NCI-H2227 treated with DMSO at 0.1 percent for 48 hours (cell line): ENCODE results near the gene PPP3CA.
"Not testable (repeated sequence)": the region's sequence is repeated elsewhere in the genome, so short reads cannot be mapped to it uniquely, and the experiment has no call there.

ENCODE experiments used
- DNase-seq: peaks from one replicate; lab custom pipeline; 2025; lab: John Stamatoyannopoulos, UW

Gene PPP3CA

DNA sequence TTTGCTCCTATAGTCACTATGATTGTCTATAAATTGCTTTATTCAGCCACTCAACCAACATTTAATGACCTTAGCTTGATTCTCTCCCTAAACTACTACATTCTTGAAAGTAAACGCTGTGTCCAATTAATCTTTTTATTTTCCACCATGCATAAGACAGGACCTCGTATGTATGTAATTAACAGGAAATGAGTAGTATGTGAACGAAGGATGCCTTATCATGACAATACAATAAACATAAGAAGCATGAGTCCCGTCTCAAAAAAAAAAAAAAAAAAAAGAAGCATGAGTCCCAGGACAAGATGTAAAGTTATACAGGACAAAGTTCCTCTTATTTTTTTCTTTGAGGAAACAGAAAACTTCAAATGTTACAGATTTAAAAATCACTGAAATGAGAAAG is 92.5 kb downstream of the PPP3CA start:
- DNase-seq = no peak

DNA sequence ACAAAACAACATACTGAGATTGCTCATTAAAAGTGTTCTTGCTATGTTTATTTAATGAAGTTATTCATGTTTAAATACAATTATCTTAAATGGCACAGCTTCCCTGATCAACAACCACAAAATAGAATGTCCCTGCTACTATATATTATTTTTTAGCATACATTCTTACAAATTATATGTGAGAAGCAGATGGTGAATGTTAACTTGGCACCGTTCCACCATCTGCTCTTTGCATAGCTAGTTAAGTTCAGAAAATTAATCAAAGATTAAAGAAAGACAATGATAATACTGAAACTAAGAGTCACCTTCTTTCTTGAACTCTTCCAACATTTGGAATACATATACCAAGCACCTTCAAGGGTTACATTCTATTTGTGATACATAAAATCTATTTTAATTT is 94.2 kb downstream of the PPP3CA start:
- no peak for DNase-seq

DNA sequence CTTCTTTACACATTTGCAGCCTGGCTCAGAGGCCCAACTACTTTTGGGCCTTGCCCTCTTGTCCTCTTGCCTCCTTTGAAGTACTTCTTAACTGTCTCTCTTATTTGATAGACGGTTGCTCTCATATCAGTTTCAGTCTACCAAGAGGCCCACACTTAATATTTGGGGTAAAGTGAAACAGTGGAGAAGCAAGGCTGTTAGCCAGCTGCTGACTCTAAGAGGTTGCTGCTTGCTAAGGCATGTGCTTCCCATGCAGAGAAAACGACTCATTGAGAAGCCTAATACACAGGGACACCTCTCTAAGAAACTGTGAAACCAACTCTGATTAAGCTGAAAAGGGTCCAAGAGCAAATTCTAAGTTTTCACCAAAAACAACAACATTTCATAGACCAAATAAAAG is 94.6 kb downstream of the PPP3CA start:
- DNase-seq = no peak

DNA sequence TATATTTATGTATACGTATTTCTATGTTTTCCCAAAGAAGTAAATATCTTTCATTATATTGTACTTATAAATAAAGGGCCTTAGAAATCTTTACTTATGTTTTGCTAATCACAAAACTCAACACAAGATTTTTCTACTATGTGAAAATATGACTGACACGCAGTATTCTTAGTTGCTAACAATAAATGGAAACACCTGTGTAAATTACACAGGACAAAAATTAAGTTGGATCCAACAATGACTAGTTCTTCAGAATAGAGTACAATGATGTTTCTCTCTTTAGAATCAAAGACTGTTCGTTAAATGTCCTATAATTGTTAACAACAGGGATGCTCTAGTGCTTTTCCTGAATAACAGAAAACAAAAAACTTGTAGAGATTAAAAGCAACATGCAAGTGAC is 96.1 kb downstream of the PPP3CA start:
- DNase-seq = no peak

DNA sequence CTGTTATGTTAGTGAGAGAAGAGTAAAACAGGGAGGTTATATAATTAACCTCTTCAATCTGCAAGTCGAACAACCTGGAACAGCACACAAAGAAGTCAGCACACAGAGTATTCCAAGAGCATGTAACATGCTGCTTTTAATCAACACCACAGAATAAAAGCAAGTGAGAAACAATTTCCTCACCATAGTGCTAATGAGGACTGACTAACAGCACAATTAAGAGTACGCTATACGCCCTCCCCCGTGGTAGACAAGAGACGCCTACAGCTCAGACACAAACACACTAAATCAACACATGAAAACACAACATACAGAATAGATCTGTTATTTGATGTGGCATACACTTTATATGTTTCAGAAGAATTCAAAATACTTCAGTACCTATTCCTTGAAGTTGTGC is 103.0 kb downstream of the PPP3CA start:
- DNase-seq = no peak

DNA sequence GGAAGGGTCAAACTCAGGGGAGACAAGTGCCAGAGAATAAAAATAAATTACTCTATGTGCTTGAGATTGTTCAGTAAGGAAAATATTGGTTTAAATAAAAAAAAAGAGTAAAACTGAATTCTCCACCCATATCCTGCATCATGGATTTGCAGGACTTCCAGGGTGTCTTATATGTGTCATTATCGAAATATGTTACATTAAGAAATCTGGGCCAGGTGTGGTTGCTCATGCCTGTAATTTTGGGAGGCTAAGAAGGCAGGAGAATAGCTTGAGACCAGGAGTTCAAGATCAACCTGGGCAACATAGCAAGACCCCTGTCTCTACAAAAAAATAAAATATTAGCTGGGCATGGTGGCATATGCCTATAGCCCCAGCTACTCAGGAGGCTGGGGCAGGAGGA is 104.9 kb downstream of the PPP3CA start:
- no peak for DNase-seq

DNA sequence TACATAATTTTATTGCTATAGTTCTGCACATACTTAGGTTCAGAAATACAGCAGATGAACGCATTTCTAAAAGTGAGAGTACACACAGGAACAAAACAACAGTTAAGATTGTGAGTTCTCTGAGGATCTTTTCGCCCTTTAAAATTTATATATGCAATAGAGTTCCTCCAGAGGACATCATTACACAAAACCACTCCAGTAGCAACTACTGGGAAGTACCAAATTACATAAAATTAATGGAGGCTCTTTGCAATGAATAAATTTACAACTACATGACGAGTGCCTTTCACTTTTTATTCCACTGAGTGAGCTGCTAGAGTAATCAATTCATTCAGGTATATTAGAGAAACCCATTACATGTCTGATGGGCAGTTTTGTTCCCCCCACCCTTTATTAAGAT is 107.2 kb downstream of the PPP3CA start:
- no peak for DNase-seq

DNA sequence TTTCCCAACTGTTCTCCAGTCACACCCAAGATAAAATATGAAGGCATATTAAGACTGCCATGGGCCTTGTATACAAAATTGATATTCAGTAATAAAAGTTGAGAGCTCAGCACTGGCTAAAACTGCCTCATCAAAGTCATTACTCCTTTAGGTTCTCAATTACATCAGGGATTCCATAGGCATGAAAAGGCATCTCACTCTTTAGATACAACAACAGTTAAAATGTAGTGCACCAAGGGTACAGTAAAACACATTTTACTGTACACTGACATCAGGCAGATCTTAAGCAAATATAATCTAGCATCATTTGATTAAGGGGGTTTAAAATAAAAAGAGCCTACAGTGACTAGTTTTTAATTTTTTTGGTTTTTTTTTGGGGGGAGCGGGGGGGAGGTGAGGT is 107.7 kb downstream of the PPP3CA start:
- DNase-seq = no peak

DNA sequence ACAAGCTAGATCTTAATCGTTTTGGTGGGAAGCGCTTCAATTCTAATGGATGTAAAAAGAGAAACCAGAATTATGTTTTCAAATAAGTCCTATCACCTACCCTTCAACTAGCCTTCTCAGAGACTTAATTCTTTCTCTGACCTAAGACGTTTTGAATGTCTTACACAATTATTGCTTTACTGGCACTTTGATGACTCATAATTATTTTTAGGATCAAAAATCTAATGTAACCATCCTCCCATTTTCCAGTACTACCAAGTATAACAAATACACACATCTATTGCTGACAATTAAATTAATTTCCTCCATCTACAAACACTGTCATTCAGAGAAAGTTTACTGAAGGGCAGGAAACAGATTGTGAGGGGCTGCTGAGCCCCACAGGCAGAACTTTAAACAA is 108.6 kb downstream of the PPP3CA start:
- DNase-seq = no peak

DNA sequence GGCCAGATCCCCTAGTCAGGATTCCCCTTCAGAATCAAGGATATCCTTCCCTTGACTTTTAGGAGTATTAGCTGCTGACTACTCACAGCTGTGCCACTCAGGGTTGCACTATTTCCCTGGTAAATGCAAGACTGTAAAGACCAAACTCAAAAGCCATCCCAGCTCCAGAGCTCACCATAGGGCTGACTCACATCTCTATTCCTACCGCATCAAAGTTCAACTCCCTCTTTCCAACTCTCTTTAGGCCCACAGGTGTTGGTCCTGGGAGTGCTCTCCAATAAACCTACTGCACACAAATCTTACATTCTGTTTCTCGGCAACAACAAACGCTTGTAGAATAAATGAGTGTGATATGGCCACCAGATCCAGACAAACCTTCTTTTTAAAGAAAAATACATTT is 109.6 kb downstream of the PPP3CA start:
- DNase-seq = no peak

DNA sequence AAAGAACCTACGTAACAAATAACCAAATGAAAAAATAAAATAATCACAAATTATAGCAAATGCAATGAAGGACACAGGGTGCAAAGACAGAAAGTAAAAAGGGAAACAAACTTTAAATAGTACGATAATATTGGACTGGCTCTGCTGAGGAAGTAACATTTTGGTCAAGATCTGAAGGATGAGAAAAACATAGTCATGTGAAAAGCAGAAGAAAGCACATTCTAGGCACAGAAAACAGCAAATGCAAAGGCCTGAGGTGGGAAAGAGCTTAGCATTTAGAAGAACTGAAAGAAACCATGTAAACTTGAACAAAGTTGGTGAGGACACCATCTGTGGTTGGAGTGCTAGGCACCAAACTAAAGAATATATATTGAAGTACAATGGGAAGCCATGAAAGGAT is 111.2 kb downstream of the PPP3CA start:
- no peak for DNase-seq

DNA sequence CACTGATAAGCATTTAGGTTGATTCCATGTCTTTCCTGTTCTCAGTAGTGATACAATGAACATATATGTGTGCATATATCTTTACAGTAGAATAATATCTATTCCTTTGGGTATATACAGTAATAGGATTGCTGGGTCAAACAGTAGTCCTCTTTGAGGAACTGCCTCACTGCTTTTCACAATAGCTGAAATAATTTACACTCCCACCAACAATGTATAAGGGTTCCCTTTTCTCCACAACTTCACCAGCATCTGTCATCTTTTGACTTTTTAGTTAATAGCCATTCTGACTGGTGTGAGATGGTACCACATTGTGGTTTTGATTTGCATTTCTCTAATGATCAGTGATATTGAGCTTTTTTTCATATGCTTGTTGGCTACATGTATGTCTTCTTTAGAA is 113.2 kb downstream of the PPP3CA start:
- DNase-seq = not testable (repeated sequence)

DNA sequence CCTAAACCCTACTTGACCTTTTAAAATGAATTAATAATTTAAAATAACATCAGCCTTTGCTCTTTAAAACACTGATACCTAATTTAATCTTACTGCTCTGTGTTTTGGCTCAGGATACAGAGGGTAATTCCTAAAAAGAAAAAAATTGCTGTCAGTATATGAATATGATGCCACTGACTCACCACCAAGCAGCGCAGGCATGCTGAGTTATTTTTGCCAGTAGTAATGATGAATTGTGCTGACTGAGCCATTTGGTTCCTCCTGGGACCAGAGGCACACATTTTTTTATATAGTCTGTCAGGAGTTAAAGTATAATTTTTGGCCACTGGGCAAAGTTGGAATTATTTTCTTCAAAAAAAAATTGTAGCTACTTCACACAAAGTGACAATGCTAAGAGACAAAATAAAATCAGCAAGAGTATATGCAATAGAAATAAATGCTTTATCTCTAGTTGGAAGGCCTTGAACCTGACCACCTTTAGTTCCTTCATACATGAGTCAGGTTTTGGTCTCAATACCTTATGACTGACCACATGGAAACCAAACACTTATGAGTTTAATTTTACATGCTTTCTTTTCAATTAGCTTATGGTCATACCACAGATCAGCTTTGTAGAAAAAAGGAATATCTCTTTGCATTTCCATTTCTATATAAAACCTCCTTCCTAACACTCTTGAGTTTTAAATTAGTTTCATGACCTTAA is 115.1 kb downstream of the PPP3CA start:
- DNase-seq = no peak

DNA sequence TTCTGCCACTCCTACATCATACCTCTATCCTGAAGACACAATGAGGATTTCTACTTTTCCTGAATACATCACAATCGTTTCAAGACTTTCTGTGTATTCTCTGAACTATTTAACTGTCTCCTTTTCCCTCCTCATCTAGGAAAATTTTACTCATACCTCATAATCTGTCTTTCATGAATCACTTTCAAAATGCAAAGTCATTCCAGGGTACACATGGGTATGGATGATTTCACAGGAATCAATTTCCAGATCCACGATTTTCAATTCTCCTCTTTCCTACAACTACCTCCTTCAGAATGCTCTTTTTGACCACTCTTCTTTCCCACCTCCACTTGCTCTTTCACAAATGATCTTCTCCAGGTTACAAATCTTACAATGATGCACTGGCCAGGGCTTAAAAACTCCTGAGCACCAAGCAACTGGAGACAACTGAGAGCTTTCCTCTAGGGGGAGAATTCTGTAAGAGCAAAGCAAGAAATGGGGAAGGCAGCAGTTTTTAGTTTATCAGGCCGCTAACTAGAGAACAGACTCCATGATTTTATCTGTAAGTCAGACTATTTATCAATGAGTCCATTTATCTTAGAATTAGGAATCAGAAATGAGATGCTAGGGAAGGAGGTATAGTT is 116.4 kb downstream of the PPP3CA start:
- no peak for DNase-seq

DNA sequence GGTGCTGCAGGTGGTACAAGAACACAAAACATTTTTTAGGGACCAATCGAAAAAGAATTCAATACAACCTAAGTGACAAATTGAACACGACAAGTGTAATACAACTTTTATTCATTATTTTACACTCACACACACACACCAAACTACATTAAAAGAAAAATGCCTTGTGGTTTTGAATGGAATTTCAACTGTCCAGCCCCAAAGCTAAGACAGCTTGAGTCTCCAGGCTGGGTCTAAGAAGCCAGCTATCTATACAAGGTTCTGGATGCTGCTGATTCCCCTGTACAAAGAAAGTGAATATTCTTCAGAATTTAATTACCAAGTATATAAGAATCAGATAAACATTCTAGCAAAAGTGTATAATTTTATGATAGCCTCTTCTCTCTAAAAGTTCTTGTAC is 118.2 kb downstream of the PPP3CA start:
- DNase-seq = no peak

DNA sequence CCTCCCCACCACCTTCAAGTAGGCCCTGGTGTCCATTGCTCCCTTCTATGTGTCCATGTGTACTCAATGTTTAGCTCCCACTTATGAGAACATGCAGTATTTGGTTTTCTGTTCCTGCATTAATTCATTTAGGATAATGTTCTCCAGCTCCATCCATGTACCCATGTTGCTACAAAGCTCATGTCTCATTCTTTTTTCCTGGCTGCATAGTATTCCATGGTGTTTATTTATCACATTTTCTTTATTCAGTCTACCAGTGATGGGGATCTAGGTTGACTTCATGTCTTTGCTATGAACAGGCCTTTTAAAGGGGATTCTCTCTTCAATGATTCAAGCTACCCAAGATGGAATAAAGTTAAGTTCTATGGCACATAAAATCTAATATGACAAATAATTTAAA is 119.6 kb downstream of the PPP3CA start:
- no peak for DNase-seq

DNA sequence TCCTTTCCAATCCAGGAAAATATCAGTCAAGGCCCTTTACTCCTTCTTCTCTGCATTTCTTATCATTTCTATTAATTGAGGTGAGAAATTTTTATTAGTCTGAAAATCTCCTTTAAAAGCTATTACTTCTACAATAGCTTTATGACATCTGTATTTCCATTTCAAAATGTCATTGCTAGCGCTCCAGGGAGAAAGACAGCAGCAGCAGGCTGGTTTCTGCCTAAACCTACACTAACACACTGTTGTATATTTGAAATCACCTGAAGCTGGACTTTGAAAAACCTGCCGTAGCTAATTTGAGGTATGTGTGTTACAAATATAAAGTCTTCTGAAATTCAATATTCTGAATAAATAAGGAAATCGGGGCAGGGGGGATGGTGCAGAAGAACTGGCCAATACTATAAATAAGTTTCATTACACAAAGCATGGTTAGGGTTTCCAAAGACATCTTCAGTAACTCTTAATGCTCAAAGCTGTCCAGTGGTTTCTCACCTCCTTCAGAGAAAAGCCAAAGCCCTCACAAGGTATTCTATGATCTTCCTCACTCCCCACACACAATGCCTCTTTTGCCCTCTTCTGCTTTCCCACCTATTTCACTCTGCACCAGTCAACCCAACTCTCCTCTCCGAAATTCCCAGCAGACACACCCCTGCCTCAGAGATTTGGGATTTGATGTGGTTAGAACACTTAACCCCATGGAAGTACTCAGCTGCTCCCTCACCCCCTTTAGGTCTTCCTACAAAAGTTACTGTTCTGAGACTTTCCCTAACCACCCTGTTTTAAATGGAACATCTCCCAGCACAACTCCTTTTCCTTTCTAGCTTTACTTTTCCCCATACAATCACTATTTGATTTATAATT is 122.7 kb downstream of the PPP3CA start:
- no peak for DNase-seq

DNA sequence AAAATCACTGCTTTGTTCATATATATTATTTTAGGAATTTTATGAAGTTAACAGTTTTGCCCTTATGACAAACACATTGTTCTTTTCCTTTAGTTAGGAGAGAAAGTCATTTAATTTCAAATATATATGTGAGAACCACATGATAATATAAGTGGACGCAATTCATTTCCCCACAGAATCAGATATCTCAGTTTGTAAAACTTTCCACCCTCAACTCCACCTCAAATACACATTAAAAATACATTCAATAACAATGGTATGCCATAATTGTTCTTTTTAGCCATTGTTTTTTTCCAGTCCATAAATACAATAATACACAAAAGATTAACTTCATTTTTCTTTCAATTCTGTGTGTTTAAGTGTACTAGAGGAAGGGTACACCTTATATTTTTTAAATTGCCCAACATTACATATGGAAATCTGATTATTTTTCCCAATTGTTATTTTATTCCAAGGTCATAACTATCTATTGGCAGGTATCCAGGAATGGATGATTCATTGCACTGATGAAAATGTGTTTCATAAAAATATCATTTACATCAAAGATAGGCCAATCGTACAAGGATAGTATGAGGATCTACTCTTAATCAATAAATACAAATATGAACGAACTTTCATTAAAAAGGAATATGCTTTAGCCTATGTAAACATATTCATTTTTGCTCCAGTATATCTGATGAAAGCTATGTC is 125.0 kb downstream of the PPP3CA start:
- no peak for DNase-seq

DNA sequence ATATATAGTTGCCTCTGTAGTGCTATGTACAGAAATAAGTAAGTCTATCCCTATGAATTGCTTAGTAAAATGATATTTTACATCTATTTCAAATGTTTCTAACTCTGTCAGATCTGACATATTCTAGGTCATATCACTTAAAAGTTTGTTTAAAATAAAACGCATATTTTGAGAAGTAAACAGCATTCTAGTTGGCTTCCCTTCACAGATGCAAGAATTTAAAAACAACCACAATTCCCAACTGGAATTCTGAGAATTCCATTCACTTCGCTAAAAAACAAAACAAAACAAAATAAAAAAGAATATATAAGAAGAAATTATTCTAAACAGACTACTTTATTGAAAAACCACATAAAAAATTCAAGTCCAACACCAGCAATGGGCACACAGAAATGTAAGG is 126.0 kb downstream of the PPP3CA start:
- DNase-seq = no peak

DNA sequence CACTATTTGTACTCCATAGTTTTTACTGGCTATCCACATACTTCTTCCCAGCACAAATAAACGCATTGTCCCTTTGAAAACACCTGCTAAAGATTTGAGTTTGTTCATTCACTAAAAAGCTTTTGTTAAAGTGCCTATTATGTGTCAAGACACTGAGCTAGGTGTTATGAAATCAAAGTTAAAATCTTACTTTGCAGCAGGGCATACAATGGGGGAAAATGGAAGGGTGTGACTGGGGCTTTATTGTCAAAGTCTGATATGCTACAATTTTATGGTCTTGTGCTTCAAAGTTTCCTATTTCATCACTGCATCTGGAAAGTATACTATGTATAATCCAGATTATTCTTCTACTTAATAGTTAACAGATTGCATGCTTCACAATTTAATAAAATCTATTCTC is 128.4 kb downstream of the PPP3CA start:
- no peak for DNase-seq

DNA sequence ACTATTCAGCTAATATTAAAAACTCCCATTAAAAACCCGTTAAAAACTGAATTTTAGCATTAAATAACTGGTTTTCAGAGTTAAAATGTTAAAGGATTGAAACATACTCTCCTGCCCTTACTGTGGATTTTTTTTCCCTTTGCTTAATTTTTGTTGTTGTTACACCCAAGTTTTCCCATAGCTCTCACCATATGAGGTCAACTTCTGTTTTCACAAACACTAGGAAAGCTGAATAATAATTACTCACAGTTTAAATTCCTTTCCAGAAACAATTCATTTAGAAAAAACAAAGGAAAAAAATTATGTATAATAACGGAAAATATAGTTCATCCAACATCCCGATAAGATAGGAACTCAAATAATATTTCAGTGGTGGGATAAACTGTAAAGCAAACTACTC is 129.0 kb downstream of the PPP3CA start:
- no peak for DNase-seq

DNA sequence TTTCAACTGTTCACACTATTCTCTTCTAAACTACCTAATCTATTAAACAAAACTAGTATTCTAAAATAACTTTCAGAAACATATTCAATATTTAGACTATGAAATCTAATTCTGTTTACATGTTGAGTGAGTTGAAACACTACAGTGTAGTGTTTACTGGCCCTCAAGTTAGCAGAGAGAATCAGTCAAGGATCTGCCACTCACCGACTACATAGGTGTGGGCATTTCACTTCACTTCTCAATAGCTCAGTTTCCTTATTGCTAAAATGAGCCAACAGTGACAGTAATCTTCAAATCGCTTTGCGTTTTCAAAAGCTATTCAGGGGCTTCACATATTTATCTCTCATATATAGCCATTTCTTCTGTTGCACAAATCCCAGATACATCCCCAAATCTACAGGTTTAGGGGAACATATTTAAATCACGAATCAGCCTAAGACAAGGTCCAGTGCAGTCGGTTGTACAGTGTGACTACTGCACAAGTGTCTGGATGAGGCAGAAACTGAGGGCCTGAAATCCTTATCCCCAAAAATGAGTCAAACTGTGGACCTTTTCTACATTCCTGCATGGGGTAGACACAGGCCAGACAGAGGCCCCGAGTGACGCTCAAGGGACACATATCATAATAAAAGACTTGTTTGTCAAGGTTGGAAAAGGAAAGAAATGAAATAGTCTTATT is 129.8 kb downstream of the PPP3CA start:
- DNase-seq = no peak
